SKM-1 (cell line): ENCODE measurements around the gene THAP4.

Experiments
- DNase-seq: peaks from one replicate; lab custom pipeline; 2025; ENCODE audit not compliant: unreplicated experiment; lab: John Stamatoyannopoulos, UW

THAP4 gene, protein sequence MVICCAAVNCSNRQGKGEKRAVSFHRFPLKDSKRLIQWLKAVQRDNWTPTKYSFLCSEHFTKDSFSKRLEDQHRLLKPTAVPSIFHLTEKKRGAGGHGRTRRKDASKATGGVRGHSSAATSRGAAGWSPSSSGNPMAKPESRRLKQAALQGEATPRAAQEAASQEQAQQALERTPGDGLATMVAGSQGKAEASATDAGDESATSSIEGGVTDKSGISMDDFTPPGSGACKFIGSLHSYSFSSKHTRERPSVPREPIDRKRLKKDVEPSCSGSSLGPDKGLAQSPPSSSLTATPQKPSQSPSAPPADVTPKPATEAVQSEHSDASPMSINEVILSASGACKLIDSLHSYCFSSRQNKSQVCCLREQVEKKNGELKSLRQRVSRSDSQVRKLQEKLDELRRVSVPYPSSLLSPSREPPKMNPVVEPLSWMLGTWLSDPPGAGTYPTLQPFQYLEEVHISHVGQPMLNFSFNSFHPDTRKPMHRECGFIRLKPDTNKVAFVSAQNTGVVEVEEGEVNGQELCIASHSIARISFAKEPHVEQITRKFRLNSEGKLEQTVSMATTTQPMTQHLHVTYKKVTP

DNA sequence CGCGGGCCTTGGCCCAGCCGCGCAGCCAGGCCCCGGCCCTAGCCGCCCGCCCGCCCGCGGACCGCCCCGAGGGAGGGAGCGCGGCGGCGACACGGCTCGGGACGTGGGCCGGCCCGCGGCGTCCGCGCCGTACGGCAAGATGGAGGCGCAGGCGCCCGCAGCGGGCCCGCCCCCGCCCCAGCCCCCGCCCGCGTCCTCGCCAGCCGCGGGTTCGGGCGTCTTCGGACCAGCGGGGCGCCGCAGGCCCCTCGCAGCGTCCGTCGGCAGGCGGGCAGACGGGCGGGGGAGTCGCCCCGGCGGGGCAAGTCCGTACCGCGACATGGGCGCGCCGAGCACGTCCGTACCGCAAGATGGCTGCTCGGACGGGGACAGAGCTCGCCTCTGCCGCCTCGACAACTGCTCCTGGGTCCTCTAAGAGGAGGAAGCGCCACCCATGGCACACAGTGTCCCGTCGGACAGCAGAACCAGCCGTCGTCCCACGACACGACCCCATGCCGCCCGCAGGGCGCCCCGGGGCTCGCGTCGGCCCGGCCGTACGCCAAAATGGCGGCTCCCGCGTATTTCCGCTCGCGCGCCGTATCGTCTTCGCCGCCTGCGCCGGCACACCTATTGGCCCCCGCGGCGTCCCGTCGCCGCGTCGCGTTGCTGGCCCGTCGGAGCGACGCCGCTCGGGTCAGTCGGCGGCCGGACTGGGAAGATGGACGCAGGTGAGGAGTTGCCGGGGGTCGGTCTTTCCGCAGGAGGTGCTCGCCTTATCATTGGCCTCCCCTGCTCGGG lies at the start of gene THAP4, which contains the start of gene ATG4B:
TSS of gene THAP4 (minus strand) at position 141 of the 777 bp plus-strand sequence. CDS start 141 bp downstream, outside the sequence.
TSS of gene ATG4B (plus strand) at position 676 of the 777 bp plus-strand sequence. CDS start at position 698, 22 bp downstream.
- DNase-seq, result peak; percentile 69

DNA sequence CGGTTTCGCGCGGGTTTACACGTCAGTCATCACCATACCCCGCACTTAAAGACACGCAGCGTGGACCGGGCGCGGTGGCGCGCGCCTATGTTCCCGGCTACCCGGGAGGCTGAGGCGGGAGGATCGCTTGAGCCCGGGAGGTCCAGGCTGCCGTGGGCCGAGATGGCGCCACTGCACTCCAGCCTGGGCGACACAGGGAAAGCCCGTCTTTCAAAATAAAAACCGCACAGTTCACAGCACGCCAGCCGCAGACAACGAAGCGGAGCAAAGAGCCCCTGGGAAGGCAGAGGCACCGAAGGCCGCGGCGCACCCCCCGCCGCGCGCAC lies 49.3 kb upstream of the THAP4 start:
- DNase-seq, result no peak

DNA sequence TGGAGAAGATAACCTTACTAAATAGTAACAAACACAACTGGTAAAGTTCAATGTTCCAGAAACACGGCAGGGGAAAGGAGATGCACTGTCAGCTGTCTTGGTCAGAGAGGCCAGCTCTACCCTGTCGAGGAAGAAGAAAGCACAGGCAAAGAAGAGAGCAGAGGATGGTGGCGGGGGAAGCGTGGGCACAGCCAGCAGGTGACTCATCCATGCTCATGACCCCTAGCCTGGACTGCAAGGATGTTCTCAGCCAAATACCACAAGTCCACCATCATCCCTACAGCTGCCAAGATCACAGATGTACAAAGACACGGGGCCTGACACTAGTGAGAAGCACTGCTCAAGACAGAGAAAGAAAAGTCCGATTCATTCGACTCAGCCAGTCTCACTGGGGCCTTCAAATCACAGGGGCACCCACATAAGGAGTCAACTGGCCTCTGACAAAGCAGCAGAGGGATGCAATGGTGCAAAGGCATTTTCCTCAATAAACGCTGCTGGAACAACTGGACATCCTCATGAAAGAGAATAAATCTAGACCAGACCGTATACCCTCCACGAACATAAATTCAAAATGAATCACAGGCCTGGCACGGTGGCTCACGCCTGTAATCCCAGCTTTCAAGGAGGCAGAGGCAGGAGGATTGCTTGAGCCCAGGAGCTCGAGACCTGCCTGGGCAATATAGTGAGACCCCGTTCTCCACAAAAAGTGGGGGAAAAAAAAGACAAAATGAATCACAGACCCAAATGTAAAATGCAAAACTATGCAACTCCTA lies 44.1 kb upstream of the THAP4 start:
- DNase-seq, result no peak

DNA sequence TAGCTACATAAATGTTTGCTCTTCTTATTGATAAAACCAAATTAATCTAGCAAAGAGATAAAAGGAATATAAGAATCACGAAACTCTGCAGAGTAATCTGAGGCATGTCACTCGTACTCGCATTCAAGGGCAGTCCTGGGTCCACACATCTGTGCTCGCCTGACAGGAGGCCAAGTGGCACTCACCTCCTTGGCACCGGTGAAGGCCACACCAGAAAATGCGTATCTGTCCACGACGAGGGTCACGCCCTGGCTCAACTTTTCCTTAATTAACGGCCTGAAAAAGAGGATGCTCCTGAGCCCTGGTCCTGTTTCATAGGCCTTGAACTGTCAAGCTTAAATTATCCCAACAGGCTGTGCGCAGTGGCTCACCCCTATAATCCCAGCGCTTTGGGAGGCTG lies 43.1 kb upstream of the THAP4 start:
- no peak for DNase-seq

DNA sequence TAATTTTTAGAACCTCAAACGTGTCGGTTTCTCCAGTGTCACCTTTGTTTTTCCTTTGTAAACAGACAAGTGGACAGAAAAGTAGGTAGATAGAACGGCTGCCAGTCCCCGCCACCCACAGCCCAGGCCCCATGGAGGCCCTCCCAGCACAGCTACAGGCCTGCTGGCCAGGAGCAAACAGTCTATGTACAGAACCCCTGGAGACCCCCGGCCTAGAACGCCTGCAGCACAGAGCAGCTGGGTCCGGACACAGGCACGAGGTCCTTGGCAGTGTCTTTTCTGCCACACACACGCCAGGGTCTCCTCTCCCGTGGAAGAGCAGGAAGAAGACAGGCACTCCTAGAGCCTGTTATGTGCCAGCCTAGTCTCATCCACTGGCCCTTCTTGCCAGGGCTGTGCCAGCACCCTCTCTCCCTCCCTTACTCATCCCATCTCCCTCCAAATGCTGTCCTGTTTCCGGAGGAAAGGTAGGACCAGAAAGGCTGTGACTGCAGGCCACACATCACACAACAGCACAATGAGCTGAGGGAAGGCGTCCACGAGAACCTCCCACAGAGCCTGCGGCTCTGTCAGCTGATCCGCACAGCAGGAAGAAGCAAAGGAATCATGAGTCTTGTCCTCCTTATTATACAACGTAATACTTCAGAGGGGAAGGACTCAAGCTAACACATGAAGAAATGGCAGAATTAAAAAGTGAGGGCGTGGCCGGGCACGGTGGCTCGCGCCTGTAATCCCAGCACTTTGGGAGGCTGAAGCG lies 42.0 kb upstream of the THAP4 start:
- DNase-seq, result no peak

DNA sequence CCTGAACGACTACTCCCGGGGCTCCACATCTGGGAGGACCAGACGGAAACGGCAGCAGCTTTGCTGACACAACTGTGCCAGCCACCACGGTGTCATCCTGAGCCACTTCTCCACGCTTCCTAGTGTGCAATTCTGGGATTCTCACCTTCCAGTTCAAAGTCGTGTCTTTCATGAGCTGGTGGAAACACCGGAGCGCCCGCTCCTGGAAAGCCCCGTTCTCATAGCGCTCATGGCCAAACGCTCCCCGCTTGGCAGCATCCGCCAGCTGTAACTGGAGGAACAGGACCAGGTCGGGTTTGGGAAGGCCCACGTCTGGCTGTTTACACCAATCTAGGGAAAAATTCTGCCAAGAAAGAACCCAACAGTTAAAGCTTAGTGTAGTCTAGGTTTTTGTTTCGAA lies 41.3 kb upstream of the THAP4 start:
- no peak for DNase-seq

DNA sequence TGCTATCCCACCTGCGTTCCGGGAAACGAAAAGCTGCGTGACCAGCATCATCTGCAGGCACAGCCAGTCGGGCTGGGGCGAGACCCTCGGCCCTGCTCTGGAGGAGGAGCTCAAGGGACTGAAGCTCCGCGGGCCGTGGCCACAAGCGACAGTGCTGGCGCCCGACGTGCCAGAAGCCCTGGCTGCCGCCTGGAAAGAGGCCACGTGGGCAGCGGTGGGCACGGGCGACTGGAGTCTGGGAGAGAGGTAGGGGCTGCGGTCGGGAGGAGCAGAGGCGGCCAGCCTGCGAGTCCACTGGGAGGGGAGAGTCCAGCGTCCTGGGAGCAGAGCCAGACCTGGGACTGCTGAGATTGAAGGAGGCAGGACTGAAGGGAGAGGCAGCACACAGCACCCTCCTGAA lies 40.4 kb upstream of the THAP4 start:
- DNase-seq, result no peak

DNA sequence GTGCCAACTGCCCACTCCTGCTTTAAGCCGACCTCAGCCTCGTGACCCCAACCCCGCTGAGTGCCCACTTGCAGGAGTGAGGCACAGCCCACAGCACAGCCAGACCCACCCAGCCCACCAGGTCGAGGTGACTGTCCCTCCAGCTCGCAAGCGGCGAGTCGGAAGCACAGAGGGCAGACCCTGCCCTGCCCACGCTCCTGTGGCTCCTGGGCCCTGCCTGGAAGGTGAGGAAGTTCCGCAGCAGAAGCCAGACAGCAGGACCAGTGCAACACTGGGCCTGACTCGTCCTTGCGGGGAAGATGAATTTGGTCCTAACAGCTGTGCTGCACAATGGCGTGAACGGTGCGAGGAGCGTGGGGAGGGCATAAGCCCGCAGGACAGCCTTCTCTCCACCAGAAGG lies 39.7 kb upstream of the THAP4 start:
- no peak for DNase-seq

DNA sequence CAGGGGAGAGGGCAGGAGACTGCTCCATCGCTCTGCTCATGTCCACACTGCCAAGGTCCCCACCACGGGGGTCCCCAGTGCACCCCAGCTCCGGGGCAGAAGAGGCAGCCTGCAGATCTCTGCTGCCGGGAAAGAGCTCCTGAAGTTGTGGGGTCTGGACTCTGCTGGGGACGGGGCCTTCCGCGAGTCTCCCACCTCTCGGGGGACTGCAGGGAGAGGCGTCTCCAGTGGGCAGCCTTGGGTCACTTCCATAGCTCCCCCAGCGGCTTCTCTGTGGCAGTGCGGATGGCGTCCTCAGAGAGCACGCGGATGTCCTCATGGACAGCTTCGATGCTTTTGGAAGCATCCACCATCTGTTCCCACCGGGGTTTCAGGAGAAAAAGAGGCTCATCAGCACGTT lies 38.9 kb upstream of the THAP4 start:
- no peak for DNase-seq

DNA sequence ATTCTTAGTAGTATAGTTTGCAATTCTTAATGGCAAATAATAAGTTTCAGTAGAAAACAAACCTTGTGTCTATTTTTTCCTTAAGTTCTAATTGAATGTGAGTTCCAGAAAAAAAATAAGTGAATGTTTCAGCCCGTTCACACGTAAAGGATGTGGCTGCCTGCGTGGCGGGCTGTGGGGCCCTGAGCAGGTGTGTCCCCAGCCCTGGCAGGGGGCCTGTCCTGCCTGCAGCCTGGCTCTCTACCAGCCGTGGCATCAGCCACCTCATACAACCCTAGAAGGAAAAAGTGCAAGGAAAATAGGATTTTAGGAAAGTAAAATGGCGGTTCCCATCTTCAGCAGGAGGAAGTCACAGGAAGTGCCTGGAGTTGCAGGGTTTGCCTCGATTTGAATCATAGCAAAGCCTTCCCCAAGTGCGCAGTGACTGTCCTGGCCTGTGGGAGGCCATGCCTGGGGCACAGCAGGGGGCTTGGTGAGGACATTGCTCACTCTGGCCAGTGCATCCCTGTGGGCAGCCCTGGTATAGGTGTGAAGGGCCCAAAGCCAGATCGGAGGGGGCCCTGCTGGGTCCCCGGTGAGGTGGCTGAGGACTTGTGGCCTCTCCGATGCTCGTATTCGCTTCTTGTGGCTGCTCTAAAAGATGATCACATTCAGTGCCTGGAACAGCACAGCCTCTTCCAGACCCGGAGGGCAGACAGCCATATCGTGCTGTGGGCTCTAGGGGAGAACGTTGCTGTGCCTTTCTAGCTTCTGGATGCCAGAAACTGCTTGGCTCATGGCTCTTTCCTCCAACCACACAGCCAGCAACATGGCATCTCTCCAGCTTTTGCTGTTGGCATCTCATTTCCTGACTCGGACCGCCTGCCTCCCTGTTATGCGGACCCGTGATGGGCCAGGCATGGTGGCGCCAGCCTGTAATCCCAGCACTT lies 37.1 kb upstream of the THAP4 start:
- DNase-seq, result no peak

DNA sequence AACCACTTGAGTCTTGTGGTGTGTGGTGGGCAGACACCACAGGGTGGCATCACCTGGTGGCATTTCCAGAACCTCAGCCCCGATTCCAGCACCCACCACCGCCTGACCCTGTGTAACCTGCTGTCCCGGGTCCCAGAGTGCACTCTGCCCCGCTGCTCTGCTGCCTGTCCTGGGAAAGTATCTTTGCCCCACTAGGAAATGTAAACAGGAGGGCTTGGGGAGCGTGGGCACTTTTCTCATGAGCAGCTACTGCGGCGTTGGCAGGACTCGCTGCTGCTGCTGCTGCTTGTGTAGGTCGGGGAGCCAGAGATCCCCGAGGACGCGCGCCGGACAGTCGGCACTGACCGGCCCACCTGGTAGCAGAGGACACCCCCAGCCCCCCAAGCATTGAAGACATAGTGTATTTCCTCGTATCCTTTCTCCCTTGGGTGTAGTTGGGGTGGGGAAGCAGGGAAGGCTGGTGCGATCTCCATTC lies 36.3 kb upstream of the THAP4 start:
- no peak for DNase-seq

DNA sequence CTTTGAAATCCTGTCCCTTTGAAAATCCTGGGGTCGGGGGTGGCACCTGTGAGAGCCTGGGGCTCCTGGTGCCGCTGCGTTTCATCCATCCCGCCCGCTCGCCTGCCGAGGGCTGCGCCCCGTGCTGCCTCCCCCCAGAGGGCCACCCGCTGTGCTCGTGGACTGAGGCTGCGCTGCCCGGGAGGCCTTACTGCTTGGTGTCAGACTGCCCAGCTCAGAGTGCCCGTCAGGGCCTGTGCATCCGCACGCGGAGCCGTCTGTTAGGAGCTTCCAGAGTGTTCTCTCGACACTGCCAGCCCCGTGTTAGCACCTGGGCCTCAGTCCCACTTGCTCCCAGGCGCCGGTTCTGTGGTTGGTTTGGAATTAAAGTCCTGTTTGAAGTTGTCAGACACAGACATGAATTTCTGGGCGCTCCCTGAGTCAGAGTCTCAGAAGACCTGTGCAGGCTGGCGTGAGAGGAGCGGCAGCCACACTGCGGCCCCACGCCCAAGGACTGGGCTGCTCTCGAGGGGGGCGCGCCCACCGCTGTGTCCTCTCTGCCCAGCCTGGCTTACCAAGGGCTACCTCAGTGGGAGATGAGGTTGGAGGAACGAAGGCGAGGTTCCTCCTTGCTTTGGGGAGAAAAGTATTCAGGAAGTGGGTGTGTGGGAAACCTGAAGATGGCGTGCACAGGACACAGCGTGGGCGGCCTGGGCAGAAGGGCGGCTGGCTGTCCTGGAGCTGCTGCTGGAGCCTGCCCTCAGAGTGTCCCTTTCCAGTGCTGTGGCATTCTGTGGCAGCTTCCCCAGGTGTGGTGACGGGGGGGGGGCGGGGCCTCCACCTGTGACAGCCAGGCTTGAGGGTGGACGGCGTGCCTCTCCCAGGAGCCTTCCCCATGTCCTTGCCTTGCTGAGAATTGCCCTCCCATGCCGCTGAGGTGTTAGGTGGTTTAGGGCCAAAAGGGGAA lies 35.6 kb upstream of the THAP4 start:
- no peak for DNase-seq

DNA sequence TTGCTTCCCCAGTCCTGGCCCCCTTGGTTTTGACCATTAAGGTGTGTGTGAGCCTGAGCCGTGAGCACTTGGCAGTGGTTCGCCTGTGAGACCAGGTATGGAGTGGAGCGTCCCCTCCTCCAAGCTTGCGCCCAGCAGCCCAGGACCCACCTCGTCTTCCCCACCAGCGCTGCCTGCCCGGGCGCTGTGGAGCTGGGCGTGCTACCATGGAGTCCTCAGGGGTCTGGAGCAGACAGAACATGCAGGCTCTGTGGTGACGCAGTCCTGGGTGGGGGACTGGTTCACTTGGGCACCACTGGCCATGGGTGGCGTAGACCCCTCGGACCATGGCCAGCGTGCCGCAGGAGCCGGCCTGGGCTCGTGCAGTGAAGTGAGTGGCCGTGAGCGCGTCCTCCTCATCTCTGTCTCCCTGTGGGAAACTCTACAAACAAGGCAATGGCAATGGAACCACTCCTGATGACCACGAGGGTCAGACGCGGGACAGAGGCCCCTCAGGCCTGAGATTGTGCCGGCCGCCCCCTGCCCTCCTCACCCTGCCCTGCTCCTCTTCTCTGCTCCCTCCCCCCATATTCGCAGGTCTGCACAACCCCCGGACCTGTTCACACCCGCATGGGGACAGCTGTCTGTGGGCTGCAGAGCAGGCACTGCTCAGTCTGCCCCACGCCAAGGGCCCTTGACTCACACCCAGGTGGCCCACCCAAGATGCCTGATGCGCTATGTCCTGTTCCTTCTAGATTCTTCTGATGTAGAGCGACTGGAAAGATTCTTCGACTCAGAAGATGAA lies 34.7 kb upstream of the THAP4 start:
- no peak for DNase-seq

DNA sequence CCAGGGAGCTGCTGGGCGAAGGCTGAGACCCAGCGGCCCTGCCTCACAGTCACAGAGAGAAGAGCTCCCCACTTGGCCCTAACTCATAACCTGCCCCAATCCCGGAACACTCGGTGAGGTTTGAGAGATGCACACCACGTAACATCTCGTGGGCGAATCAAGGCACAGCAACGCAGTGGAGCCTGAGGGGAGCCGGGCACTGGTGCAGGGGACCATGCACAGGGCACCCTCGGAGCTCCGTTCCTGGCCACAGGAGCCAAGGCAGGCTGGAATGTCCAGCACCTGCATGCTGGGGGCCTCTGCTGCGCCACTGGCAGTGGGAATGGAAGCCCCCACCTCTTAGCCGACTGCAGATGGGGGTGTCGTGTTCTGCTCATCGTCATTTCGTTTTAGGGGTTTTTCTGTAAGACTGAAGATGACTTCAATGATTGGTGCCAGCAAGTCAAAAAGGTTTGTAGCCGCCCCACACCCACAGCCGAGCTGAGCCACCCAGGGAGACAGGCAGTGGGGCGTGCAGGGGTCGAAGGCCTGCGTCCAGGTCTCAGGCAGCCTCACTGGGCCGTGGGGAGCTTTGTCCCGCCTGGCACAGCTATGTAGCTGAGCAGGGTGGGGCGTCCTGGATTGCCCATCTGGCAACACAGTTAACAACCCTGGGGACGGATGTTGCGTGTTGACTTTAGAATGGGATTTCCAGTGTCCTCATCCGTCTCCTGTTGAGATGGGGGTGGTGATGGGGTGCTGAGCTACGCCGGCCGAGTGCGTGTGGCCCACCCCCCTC lies 33.6 kb upstream of the THAP4 start:
- no peak for DNase-seq

DNA sequence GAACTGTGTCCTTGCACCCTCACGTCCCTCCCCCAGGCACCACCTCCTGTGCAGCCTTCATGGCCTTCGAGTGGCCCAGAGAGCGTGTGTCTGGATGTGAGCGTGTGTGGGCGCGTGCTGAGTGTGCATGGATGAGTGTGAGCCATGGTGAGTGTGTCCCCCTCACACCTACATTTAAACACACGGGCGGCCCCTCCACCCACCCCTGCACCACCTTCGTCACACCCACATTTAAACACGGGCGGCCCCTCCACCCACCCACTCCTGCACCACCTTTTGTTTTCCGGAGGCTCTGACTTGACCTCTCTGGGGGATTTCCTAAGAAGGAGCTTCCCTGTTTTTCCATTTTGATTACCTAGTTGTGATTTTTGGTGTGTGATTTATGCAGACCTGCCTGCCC lies 31.9 kb upstream of the THAP4 start:
- DNase-seq, result no peak

DNA sequence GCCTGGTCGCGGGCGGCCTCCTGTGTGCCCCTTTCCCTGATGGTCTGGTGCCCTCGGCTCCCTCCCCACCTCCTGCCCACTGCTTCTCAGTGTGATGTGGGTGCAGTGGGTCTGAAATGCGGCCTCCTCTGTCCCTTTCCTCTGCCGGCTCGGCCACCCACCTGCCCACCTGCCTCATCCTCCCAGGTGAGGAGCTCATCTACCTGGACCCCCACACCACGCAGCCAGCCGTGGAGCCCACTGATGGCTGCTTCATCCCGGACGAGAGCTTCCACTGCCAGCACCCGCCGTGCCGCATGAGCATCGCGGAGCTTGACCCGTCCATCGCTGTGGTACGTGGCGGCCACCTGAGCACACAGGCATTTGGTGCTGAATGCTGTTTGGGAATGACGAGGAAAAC lies 31.4 kb upstream of the THAP4 start:
- DNase-seq, result no peak
